GM19099 (cell line): Measurements from ENCODE around the gene ITGA3.

Source experiments
- POLR2A ChIP-seq: IDR thresholded peaks from 3 replicates; pipeline ENCODE4 v1.6.1; 2011; ENCODE audit warnings: low read depth; ENCODE audit not compliant: insufficient read length; ENCODE audit errors: extremely low read depth

The ITGA3 gene

GRCh38 chr17:50101346-50102163 is 45.6 kb downstream of the ITGA3 start:
- TF ChIP-seq POLR2A = no peak

- no peak for TF ChIP-seq POLR2A
These were observed 46.5 kb downstream of the ITGA3 start for GRCh38 chr17:50102164-50102991.

- TF ChIP-seq POLR2A = no peak
These were observed 47.3 kb downstream of the ITGA3 start for GRCh38 chr17:50103252-50103651.

- TF ChIP-seq POLR2A = no peak
These were observed 48.0 kb downstream of the ITGA3 start for GRCh38 chr17:50103941-50104340.

GRCh38 chr17:50105811-50106210 is 49.9 kb downstream of the ITGA3 start:
- no peak for TF ChIP-seq POLR2A

- no peak for TF ChIP-seq POLR2A
These were observed 50.7 kb downstream of the ITGA3 start for GRCh38 chr17:50106393-50107131.

GRCh38 chr17:50107790-50108414 is 52.0 kb downstream of the ITGA3 start:
- no peak for TF ChIP-seq POLR2A

- no peak for TF ChIP-seq POLR2A
These were observed 52.6 kb downstream of the ITGA3 start for GRCh38 chr17:50108556-50108955.

- TF ChIP-seq POLR2A = no peak
These were observed 53.3 kb downstream of the ITGA3 start for GRCh38 chr17:50109207-50109606.

GRCh38 chr17:50109785-50110184 is 53.9 kb downstream of the ITGA3 start:
- TF ChIP-seq POLR2A = no peak

- no peak for TF ChIP-seq POLR2A
These were observed 54.9 kb downstream of the ITGA3 start for GRCh38 chr17:50110591-50111349.

- TF ChIP-seq POLR2A = no peak
These were observed 56.1 kb downstream of the ITGA3 start for GRCh38 chr17:50111673-50112655.

- TF ChIP-seq POLR2A = no peak
These were observed 56.8 kb downstream of the ITGA3 start for GRCh38 chr17:50112694-50113093.

GRCh38 chr17:50113624-50114320 is 57.9 kb downstream of the ITGA3 start:
- TF ChIP-seq POLR2A = no peak
